Brain microvascular endothelial cell (primary cell): ENCODE data around the gene SAC3D1.

Experiments used
- DNase-seq: peaks from one replicate; pipeline ENCODE4 v3.0.0-alpha.2; 2020
- H3K27ac ChIP-seq: fragments of 250-450 bp; sonication (Bioruptor Pico); 2 replicates; pipeline ENCODE4 v1.5.1; 2020; ENCODE audit warnings: mild to moderate bottlenecking, moderate library complexity
- H3K27me3 ChIP-seq: fragments of 250-450 bp; sonication (Bioruptor Pico); replicated peaks from 2 replicates; pipeline ENCODE4 v1.5.1; 2020; ENCODE audit warnings: mild to moderate bottlenecking
- H3K36me3 ChIP-seq: fragments of 250-450 bp; sonication (Bioruptor Pico); replicated peaks from 2 replicates; pipeline ENCODE4 v1.5.1; 2020; ENCODE audit warnings: mild to moderate bottlenecking
- H3K4me3 ChIP-seq: 2 replicates; pipeline ENCODE4 v1.5.1; 2011; ENCODE audit warnings: low read depth, mild to moderate bottlenecking, control low read depth, low read length, moderate library complexity
- CTCF ChIP-seq: IDR thresholded peaks from 2 replicates; pipeline ENCODE4 v1.5.1; 2011; ENCODE audit warnings: low read depth, mild to moderate bottlenecking, moderate library complexity, low read length, control low read depth, inconsistent platforms; ENCODE audit errors: missing control alignments
- in situ Hi-C: cut with HindIII; loops from 2 replicates; pipeline ENCODE4 v1.10.0; 2017; ENCODE audit warnings: low sequenced_read_pairs, low pct_ligation_motif_present

Gene SAC3D1

GRCh38 chr11:65083134-65083833 is 42.3 kb downstream of the SAC3D1 start:
- H3K27ac ChIP-seq: peak overlapping the region; percentile 98
- TF ChIP-seq CTCF: no peak
- in situ Hi-C loops: no loop called here
- H3K27me3 ChIP-seq: no peaks in the 10 kb centered on the region
- DNase-seq: no peak
- peaks cover 9% of the 10 kb centered on the region for H3K36me3 ChIP-seq
- H3K4me3 ChIP-seq: peak overlapping the region; percentile 87

- Histone ChIP-seq H3K36me3 (peaks cover 14% of the 10 kb centered on the region), H3K27ac (peak within 1 kb of the TSS; percentile 98), H3K4me3 (peak within 1 kb of the TSS; percentile 87), H3K27me3 (no peaks in the 10 kb centered on the region)
- in situ Hi-C loops: no loop called here
- TF ChIP-seq CTCF: no peak
- DNase-seq: peak; percentile 89
Measured at GRCh38 chr11:65083834-65084597, 43.0 kb downstream of the SAC3D1 start, which contains the start of the genes CDCA5 and ZFPL1. Gene CDCA5, minus strand, starts transcription at chr11:65084040. Its CDS starts 62 bp downstream, at chr11:65083978. Gene ZFPL1, plus strand, starts transcription at chr11:65084222. Its CDS starts 477 bp downstream, at chr11:65084699.

GRCh38 chr11:65084598-65085375 is 43.8 kb downstream of the SAC3D1 start:
- peaks cover 20% of the 10 kb centered on the region for H3K36me3 ChIP-seq
- no peak for DNase-seq
- peak overlapping the region; percentile 87 for H3K4me3 ChIP-seq
- no peaks in the 10 kb centered on the region for H3K27me3 ChIP-seq
- in situ Hi-C loops: no loop called here
- no peak for TF ChIP-seq CTCF
- peak overlapping the region; percentile 98 for H3K27ac ChIP-seq

- Histone ChIP-seq H3K27ac (no peak overlapping the region), H3K27me3 (no peaks in the 10 kb centered on the region), H3K4me3 (no peak overlapping the region), H3K36me3 (peaks cover 22% of the 10 kb centered on the region)
- DNase-seq: no peak
- TF ChIP-seq CTCF: no peak
- in situ Hi-C loops: no loop called here
Measured at GRCh38 chr11:65085446-65085845, 44.4 kb downstream of the SAC3D1 start.

GRCh38 chr11:65086809-65087208 is 45.8 kb downstream of the SAC3D1 start:
- no peak for TF ChIP-seq CTCF
- no peak for DNase-seq
- no peak overlapping the region for H3K4me3 ChIP-seq
- in situ Hi-C loops: no loop called here
- no peaks in the 10 kb centered on the region for H3K27me3 ChIP-seq
- H3K27ac ChIP-seq: no peak overlapping the region
- H3K36me3 ChIP-seq: peaks cover 22% of the 10 kb centered on the region
